Measurements from ENCODE around the gene CDKN2AIPNL. TPM values are rescaled to one million over a fixed set of nuclear protein-coding genes. Genes with fewer than 3 reads are reported as not detected.

CDKN2AIPNL gene
- total RNA-seq, 1 donor from 2014 or later: 26.2 TPM

GRCh38 chr5:134446938-134447337, 35.3 kb upstream of the CDKN2AIPNL start:
- Mint-ChIP-seq H3K4me1 (ENCODE audit: unreplicated experiment) (no peaks in the 10 kb centered on the region), H3K27ac (ENCODE audit: unreplicated experiment) (no peak overlapping the region), H3K27me3 (ENCODE audit: unreplicated experiment) (peaks cover 6% of the 10 kb centered on the region), H3K9me3 (ENCODE audit: unreplicated experiment) (no peaks in the 10 kb centered on the region), H3K4me3 (ENCODE audit: unreplicated experiment) (no peak overlapping the region), H3K36me3 (ENCODE audit: low read depth, unreplicated experiment) (no peaks in the 10 kb centered on the region)
- DNase-seq (ENCODE audit: low spot score): no peak
- no peak for TF ChIP-seq CTCF (IDR thresholded peaks at IDR 0.05; ENCODE audit: unreplicated experiment)

DNA sequence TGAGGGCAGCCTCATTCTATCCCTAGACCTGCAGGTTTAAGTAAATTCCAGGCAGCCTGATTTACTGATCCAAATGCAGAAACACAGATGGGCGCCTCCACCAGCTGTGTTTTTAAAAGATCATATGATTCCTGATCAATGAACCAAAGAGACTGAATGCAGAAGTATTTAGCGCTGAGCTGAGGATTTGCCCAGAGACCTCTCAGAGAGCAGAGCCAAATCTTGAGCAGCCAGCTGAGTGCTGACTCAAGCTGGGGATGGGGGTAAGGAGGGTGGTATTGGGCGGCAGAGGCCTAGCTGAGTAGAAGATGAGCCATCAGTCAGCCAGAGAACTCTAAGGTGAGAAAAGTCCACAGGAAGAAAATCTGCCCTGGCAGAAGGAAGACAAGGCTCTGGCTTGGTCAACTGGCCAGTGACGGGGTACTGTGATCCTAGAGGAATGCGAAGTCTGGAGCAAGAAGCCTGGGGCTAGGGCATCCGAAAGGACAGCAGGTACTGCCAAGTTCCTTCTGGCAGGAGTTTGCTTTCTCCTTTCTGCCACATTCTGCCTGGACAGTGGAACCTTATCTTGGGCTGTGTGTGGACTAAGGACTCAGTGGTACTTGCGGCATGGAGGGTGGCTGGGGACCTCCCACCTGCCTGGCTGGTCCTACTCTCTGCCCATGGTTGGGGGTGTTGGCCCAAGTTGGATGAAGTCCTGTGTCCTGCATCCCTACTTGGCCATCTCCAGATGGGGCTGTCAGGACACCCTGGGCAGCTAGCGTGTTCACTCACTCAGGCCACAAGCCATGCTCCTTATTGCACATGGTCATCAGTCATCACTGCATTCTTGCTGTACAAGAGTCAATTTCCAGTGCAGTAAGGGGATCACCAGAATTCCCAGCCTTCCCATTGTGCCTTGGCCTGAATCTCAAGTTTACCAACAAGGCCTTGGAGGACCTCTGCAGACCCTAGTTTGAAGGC, 34.5 kb upstream of the CDKN2AIPNL start:
- peaks cover 6% of the 10 kb centered on the region for H3K27me3 Mint-ChIP-seq (ENCODE audit: unreplicated experiment)
- no peaks in the 10 kb centered on the region for H3K36me3 Mint-ChIP-seq (ENCODE audit: low read depth, unreplicated experiment)
- DNase-seq (ENCODE audit: low spot score): no peak
- H3K4me1 Mint-ChIP-seq (ENCODE audit: unreplicated experiment): no peaks in the 10 kb centered on the region
- no peaks in the 10 kb centered on the region for H3K9me3 Mint-ChIP-seq (ENCODE audit: unreplicated experiment)
- H3K27ac Mint-ChIP-seq (ENCODE audit: unreplicated experiment): no peak overlapping the region
- no peak overlapping the region for H3K4me3 Mint-ChIP-seq (ENCODE audit: unreplicated experiment)
- no peak for TF ChIP-seq CTCF (IDR thresholded peaks at IDR 0.05; ENCODE audit: unreplicated experiment)

DNA sequence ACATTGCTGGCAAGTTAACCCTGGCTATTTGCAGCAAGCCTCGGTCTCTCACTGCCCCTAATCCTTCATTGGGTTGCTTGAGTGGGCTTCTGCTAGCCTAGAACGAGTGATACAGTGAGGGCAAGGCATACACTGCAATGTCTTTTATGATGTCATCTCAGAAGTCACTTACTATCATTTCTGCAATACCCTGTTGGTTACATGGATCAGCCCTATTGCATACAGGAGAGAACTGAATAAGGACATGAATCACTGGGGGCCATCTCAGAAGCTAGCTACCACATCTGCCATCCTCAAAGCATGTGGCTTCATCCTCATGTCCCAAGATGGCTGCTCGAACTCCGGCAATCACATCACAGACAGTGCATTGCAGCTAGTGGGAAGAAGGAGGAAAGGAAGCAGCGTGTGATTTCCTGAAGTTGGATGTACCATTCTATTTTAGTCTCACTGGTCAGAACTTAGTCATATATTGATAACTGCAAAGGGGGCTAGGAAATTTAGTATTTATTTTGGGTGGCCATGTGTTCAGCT, 33.3 kb upstream of the CDKN2AIPNL start:
- TF ChIP-seq CTCF (IDR thresholded peaks at IDR 0.05; ENCODE audit: unreplicated experiment): no peak
- DNase-seq (ENCODE audit: low spot score): no peak
- Mint-ChIP-seq H3K36me3 (ENCODE audit: low read depth, unreplicated experiment) (no peaks in the 10 kb centered on the region), H3K27ac (ENCODE audit: unreplicated experiment) (no peak overlapping the region), H3K27me3 (ENCODE audit: unreplicated experiment) (peaks cover 5% of the 10 kb centered on the region), H3K4me3 (ENCODE audit: unreplicated experiment) (no peak overlapping the region), H3K4me1 (ENCODE audit: unreplicated experiment) (no peaks in the 10 kb centered on the region), H3K9me3 (ENCODE audit: unreplicated experiment) (no peaks in the 10 kb centered on the region)

DNA sequence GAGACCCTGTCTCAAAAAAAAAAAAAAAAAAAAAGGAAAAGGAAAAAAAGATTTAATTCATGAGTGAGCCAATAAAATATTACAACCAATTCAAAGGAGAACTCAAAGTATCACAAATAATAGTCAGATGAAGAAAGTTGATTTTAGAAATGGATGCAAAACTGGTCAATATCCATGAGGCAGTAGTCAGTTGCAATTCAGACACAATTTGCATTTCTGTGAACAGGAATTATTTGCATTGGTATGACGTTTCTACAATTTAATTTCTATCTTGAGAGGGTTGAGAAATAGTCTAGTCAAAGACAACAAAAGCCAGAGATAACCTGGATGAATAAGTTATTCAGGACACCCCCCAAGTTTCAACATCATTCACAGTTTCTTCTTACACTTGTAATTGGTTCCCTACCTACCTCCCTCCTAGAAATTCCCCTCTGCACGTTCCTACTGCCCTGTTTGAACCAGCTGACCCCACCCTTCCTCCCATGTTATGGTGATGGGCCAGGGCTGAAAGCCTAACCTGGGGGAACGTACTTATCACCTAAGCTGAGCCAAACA, 28.6 kb upstream of the CDKN2AIPNL start:
- no peaks in the 10 kb centered on the region for H3K9me3 Mint-ChIP-seq (ENCODE audit: unreplicated experiment)
- H3K36me3 Mint-ChIP-seq (ENCODE audit: low read depth, unreplicated experiment): no peaks in the 10 kb centered on the region
- H3K27me3 Mint-ChIP-seq (ENCODE audit: unreplicated experiment): peaks cover 5% of the 10 kb centered on the region
- no peak overlapping the region for H3K4me3 Mint-ChIP-seq (ENCODE audit: unreplicated experiment)
- TF ChIP-seq CTCF (IDR thresholded peaks at IDR 0.05; ENCODE audit: unreplicated experiment): no peak
- no peaks in the 10 kb centered on the region for H3K4me1 Mint-ChIP-seq (ENCODE audit: unreplicated experiment)
- H3K27ac Mint-ChIP-seq (ENCODE audit: unreplicated experiment): no peak overlapping the region
- DNase-seq (ENCODE audit: low spot score): no peak

Measured in endothelial cell (in vitro differentiated cells).